ENCODE results near the gene AFDN.
A peak's percentile ranks its signal among the peaks of the same experiment; 100 is the strongest.
"Not testable (repeated sequence)": the region's sequence is repeated elsewhere in the genome, so short reads cannot be mapped to it uniquely, and the experiment has no call there.

Gene AFDN

GRCh38 chr6:167956491-167956890 is 129.8 kb downstream of the AFDN start:
- no peak for DNase-seq

GRCh38 chr6:167956983-167957492 is 130.3 kb downstream of the AFDN start:
- no peak for DNase-seq

- no peak for DNase-seq
Observed at GRCh38 chr6:167957626-167958025, 130.9 kb downstream of the AFDN start.

GRCh38 chr6:167960579-167960978 is 133.9 kb downstream of the AFDN start:
- no peak for DNase-seq

- no peak for DNase-seq
Observed at GRCh38 chr6:167962711-167963110, 136.0 kb downstream of the AFDN start.

- no peak for DNase-seq
Observed at GRCh38 chr6:167963589-167964057, 136.9 kb downstream of the AFDN start.

GRCh38 chr6:167965592-167966539 is 139.2 kb downstream of the AFDN start:
- DNase-seq: no peak

- no peak for DNase-seq
Observed at GRCh38 chr6:167966540-167966905, 139.8 kb downstream of the AFDN start.

GRCh38 chr6:167968091-167968490 is 141.4 kb downstream of the AFDN start:
- peak in 2 of 3 donors; percentile 24 to 41 for DNase-seq

- no peak for DNase-seq
Observed at GRCh38 chr6:167970230-167970629, 143.5 kb downstream of the AFDN start.

- DNase-seq: no peak
Observed at GRCh38 chr6:167972193-167972592, 145.5 kb downstream of the AFDN start.

GRCh38 chr6:167973148-167973885 is 146.6 kb downstream of the AFDN start:
- DNase-seq: no peak

- DNase-seq: no peak
Observed at GRCh38 chr6:167974640-167975344, 148.1 kb downstream of the AFDN start.

- DNase-seq: no peak
Observed at GRCh38 chr6:167975458-167975857, 148.7 kb downstream of the AFDN start.

- DNase-seq: not testable (repeated sequence)
Observed at GRCh38 chr6:167976116-167976657, 149.5 kb downstream of the AFDN start.

GRCh38 chr6:167976708-167977107 is 150.0 kb downstream of the AFDN start:
- no peak for DNase-seq

GRCh38 chr6:167977717-167978467 is 151.2 kb downstream of the AFDN start:
- DNase-seq: no peak

- no peak for DNase-seq
Observed at GRCh38 chr6:167978607-167979006, 151.9 kb downstream of the AFDN start.

GRCh38 chr6:167979436-167980139 is 152.9 kb downstream of the AFDN start:
- DNase-seq: no peak

GRCh38 chr6:167980911-167981580 is 154.3 kb downstream of the AFDN start:
- DNase-seq: no peak

Data from suppressor macrophage treated with lipopolysaccharide for 1 hour (primary cell).